ENCODE results near the gene EFR3B. TPM values are rescaled to one million over a fixed set of nuclear protein-coding genes. Genes with fewer than 3 reads are reported as not detected.
A peak's percentile ranks its signal among the peaks of the same experiment; 100 is the strongest.

EFR3B gene
- total RNA-seq, 1 donor from 2014 or later: 15.4 TPM

DNA sequence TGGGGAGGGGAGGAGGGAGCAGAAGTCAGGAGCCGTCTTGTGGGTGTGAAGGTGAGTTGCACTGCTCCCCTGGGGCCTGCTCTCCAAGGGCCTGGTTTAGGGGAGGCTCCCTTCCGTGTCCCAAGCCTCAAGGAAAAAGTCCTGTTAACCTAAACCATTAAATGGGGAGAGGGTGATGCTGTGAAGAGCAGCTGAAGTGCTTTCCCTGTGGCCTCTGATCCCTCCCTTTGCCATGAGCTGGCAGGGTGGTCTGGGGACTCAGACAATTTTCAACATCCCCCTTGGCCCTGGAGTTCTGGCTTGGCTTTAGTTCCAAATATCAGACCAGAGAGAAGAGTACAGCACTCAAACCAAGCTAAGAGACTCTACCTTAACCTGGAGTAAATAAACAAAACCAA, 127.2 kb downstream of the EFR3B start:
- Mint-ChIP-seq H3K36me3 (no peaks in the 10 kb centered on the region), H3K9me3 (no peaks in the 10 kb centered on the region), H3K4me3 (peak overlapping the region; percentile 73), H3K27me3 (ENCODE audit: low read depth) (peaks cover 93% of the 10 kb centered on the region), H3K4me1 (peaks cover 6% of the 10 kb centered on the region), H3K27ac (no peak overlapping the region)
- DNase-seq (ENCODE audit: low spot score in 2 of 2, unreplicated experiment in 2 of 2): no peak
- TF ChIP-seq, protein P1, sequence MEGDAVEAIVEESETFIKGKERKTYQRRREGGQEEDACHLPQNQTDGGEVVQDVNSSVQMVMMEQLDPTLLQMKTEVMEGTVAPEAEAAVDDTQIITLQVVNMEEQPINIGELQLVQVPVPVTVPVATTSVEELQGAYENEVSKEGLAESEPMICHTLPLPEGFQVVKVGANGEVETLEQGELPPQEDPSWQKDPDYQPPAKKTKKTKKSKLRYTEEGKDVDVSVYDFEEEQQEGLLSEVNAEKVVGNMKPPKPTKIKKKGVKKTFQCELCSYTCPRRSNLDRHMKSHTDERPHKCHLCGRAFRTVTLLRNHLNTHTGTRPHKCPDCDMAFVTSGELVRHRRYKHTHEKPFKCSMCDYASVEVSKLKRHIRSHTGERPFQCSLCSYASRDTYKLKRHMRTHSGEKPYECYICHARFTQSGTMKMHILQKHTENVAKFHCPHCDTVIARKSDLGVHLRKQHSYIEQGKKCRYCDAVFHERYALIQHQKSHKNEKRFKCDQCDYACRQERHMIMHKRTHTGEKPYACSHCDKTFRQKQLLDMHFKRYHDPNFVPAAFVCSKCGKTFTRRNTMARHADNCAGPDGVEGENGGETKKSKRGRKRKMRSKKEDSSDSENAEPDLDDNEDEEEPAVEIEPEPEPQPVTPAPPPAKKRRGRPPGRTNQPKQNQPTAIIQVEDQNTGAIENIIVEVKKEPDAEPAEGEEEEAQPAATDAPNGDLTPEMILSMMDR (IDR thresholded peaks at IDR 0.05; ENCODE audit: unreplicated experiment): no peak

DNA sequence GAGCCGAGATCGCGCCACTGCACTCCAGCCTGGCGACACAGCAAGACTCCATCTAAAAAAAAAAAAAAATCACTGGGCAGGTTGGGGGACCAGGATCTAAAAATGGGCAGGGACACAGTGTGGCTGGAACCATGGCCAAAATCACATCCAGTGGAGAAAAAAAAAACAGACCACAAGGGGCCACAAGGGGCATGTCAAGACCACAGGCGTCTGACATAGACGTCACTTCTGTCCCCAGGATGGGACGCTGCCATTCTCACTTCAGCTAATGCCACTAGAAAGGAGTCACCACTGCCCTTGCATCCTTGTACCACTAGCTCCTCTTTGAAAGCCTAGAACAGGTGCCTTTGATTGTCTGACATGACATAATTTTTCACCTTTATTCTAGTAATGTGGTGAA, 129.0 kb downstream of the EFR3B start:
- Mint-ChIP-seq H3K4me1 (peaks cover 6% of the 10 kb centered on the region), H3K27ac (no peak overlapping the region)

DNA sequence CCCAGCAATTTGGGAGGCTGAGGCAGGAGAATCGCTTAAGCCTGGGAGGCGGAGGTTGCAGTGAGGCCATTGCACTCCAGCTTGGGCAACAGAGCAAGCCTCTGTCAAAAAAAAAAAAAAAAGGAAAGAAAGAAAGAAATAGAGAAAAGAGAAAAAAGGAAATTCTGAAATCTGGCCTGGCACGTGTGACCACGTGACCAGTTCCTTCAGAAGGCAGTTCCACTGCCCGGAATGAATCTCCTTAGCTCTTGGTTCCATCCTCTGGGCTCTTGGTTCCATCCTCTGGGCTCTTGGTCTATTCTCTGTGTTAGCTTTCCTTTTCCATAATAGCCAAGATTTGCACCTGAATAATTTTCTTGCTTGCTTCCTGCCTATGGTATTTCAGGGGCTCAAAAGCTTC, 131.8 kb downstream of the EFR3B start:
- Mint-ChIP-seq H3K9me3 (no peaks in the 10 kb centered on the region), H3K4me3 (no peak overlapping the region), H3K4me1 (peaks cover 11% of the 10 kb centered on the region), H3K27ac (no peak overlapping the region), H3K36me3 (no peaks in the 10 kb centered on the region), H3K27me3 (ENCODE audit: low read depth) (peaks cover 66% of the 10 kb centered on the region)
- DNase-seq (ENCODE audit: low spot score in 2 of 2, unreplicated experiment in 2 of 2): no peak
- TF ChIP-seq, protein P1 (IDR thresholded peaks at IDR 0.05; ENCODE audit: unreplicated experiment): no peak

More for the DNA sequence above, 129.0 kb downstream of the EFR3B start:
- no peak overlapping the region for H3K4me3 Mint-ChIP-seq
- H3K36me3 Mint-ChIP-seq: no peaks in the 10 kb centered on the region
- TF ChIP-seq, protein P1 (IDR thresholded peaks at IDR 0.05; ENCODE audit: unreplicated experiment): peak; percentile 6
- H3K9me3 Mint-ChIP-seq: no peaks in the 10 kb centered on the region
- peaks cover 88% of the 10 kb centered on the region for H3K27me3 Mint-ChIP-seq (ENCODE audit: low read depth)
- DNase-seq (ENCODE audit: low spot score in 2 of 2, unreplicated experiment in 2 of 2): no peak

DNA sequence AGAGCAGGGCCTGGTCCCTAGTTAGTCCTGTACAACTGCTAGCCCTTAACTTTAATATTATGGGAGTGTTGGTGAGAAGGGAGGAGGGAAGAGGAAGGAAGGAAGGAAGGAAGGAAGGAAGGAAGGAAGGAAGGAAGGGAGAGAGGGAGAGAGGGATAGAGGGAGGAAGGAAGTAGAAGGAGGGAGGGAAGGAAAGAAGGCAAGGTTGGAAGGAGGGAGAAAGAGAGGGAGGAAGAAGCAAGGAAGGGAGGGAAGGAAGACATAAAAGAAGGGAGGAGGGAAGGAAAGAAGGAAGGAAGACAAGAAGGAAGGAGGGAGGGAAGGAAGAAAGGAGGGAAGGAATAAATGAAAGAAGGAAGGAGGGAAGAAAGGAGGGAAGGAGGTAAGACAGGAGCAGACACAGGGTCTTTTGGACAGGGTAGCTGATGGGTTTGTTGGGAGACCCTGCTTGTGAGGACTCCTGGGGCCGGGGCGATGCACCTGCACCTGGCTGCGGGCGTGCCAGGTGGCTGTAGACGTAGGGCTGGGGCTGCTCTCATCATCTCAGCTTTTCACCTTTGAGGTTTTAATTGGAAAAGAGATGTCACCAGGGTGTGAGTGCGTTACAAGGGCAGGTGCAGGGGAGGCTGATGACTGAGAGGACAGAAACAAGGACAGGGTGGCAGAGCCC, 132.5 kb downstream of the EFR3B start:
- no peak overlapping the region for H3K4me3 Mint-ChIP-seq

DNA sequence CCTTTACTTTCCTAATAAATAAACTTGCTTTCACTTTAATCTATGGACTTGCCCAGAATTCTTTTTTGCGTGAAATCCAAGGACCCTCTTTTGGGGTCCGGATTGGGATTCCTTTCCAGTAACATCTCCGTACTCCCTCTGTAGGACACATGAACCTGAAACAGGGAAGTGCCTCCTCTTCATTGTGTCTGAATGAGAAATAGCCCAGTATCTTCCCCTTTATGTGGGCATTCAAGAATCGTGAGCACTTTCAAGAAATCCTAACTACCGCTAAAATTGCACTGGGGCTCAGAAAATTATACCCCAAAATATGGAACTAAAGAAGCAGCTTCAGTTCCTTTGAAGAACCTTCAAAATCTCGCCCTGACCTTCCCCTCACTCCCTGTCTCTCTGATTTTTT, 134.3 kb downstream of the EFR3B start:
- TF ChIP-seq, protein P1 (IDR thresholded peaks at IDR 0.05; ENCODE audit: unreplicated experiment): no peak
- H3K9me3 Mint-ChIP-seq: no peaks in the 10 kb centered on the region
- H3K4me1 Mint-ChIP-seq: peaks cover 8% of the 10 kb centered on the region
- no peak overlapping the region for H3K4me3 Mint-ChIP-seq
- peaks cover 42% of the 10 kb centered on the region for H3K27me3 Mint-ChIP-seq (ENCODE audit: low read depth)
- no peak overlapping the region for H3K27ac Mint-ChIP-seq
- no peaks in the 10 kb centered on the region for H3K36me3 Mint-ChIP-seq
- no peak for DNase-seq (ENCODE audit: low spot score in 2 of 2, unreplicated experiment in 2 of 2)

More for the DNA sequence above, 132.5 kb downstream of the EFR3B start:
- TF ChIP-seq, protein P1 (IDR thresholded peaks at IDR 0.05; ENCODE audit: unreplicated experiment): no peak
- Mint-ChIP-seq H3K36me3 (no peaks in the 10 kb centered on the region), H3K27me3 (ENCODE audit: low read depth) (peaks cover 60% of the 10 kb centered on the region), H3K9me3 (no peaks in the 10 kb centered on the region), H3K4me1 (peaks cover 8% of the 10 kb centered on the region), H3K27ac (no peak overlapping the region)
- no peak for DNase-seq (ENCODE audit: low spot score in 2 of 2, unreplicated experiment in 2 of 2)

Measured in mesothelial cell of epicardium (in vitro differentiated cells).